HEK293 (cell line): Measurements from ENCODE around the gene CELF4.

Experiments used
- CTCF ChIP-seq: fragments of 450-650 bp; formaldehyde crosslinking; IDR thresholded peaks from 2 replicates; pipeline ENCODE4 v1.5.1; 2016; ENCODE audit warnings: missing biosample characterization, missing genetic modification characterization
- MEIS1 ChIP-seq: sonication (generic); formaldehyde crosslinking; IDR thresholded peaks from 2 replicates; pipeline ENCODE4 v1.8.1; 2022; ENCODE audit warnings: missing genetic modification reagents, mild to moderate bottlenecking, borderline replicate concordance
- REST ChIP-seq: fragments of 450-650 bp; formaldehyde crosslinking; IDR thresholded peaks from 2 replicates; pipeline ENCODE4 v1.5.1; 2016; ENCODE audit warnings: missing biosample characterization, missing genetic modification characterization
- ZNF514 ChIP-seq: fragments of 450-650 bp; formaldehyde crosslinking; IDR thresholded peaks from 2 replicates; pipeline ENCODE4 v1.5.1; 2016; ENCODE audit warnings: missing biosample characterization, missing genetic modification characterization
- ZNF544 ChIP-seq: fragments of 450-650 bp; formaldehyde crosslinking; IDR thresholded peaks from 2 replicates; pipeline ENCODE4 v1.5.0; 2017; ENCODE audit warnings: missing biosample characterization, missing genetic modification characterization
- ZNF621 ChIP-seq: fragments of 450-650 bp; formaldehyde crosslinking; IDR thresholded peaks from 2 replicates; pipeline ENCODE4 v1.5.1; 2017; ENCODE audit warnings: missing biosample characterization, missing genetic modification characterization
- ZNF629 ChIP-seq: fragments of 450-650 bp; formaldehyde crosslinking; IDR thresholded peaks from 2 replicates; pipeline ENCODE4 v1.5.1; 2017; ENCODE audit warnings: missing biosample characterization, missing genetic modification characterization
- ZNF639 ChIP-seq: fragments of 450-650 bp; formaldehyde crosslinking; IDR thresholded peaks from 2 replicates; pipeline ENCODE4 v1.5.1; 2016; ENCODE audit warnings: missing biosample characterization, missing genetic modification characterization
- ZNF785 ChIP-seq: fragments of 450-650 bp; formaldehyde crosslinking; IDR thresholded peaks from 2 replicates; pipeline ENCODE4 v1.5.1; 2016; ENCODE audit warnings: missing biosample characterization, missing genetic modification characterization

GRCh38 chr18:37458697-37459096 lies 106.9 kb downstream of the CELF4 start:
- TF ChIP-seq ZNF785 (tag by site-specific recombination) (no peak), CTCF (tag by site-specific recombination) (no peak), ZNF514 (tag by site-specific recombination) (no peak), MEIS1 (CRISPR knock-in tag) (no peak), ZNF621 (tag by site-specific recombination) (no peak), ZNF544 (tag by site-specific recombination) (no peak), ZNF639 (no peak), ZNF629 (no peak), REST (tag by site-specific recombination) (no peak)
